Uterus (tissue), 4 donors: ENCODE measurements around the gene ZCCHC14. TPM values are rescaled to one million over a fixed set of nuclear protein-coding genes. Genes with fewer than 3 reads are reported as not detected.
"Not testable (repeated sequence)": the region's sequence is repeated elsewhere in the genome, so short reads cannot be mapped to it uniquely, and the experiment has no call there.

Experiments
- DNase-seq, 2 donors: peaks; one replicate each; pipeline ENCODE4 v3.0.0-alpha.2; 2019 to 2020
- H3K27ac ChIP-seq, 2 donors: fragments of 200-600 bp; sonication (generic); 1 replicate in 1 of 2; 2 replicates in 1 of 2; pipeline ENCODE4 v1.5.1; 2016 to 2018
- H3K27me3 ChIP-seq, 2 donors: fragments of 200-600 bp; sonication (generic); one replicate each; pipeline ENCODE4 v1.5.1; 2018 to 2019; ENCODE audit warnings: control low read depth in 1 of 2
- H3K36me3 ChIP-seq, 2 donors: fragments of 200-600 bp; sonication (generic); one replicate each; pipeline ENCODE4 v1.5.1; 2019; ENCODE audit warnings: control low read depth in 1 of 2
- H3K4me1 ChIP-seq, 2 donors: fragments of 200-600 bp; sonication (generic); one replicate each; pipeline ENCODE4 v1.5.1; 2018 to 2019; ENCODE audit warnings: control low read depth in 1 of 2
- H3K4me3 ChIP-seq, 2 donors: fragments of 200-600 bp; sonication (generic); 1 replicate in 1 of 2; 2 replicates in 1 of 2; pipeline ENCODE4 v1.5.1; 2018 to 2019; ENCODE audit warnings: mild to moderate bottlenecking in 1 of 2
- H3K9me3 ChIP-seq, 2 donors: fragments of 200-600 bp; sonication (generic); one replicate each; pipeline ENCODE4 v1.5.1; 2019; ENCODE audit warnings: control low read depth in 1 of 2
- POLR2A ChIP-seq, 2 donors: fragments of 450-650 bp; IDR thresholded peaks; one replicate each; pipeline ENCODE4 v1.6.1; 2016; ENCODE audit warnings: antibody characterized with exemption in 2 of 2, mild to moderate bottlenecking in 1 of 2, moderate library complexity in 1 of 2
- intact Hi-C: fragments of 100-400 bp; cut with DNase I; formaldehyde crosslinking; loops from one replicate; pipeline ENCODE4 v1.15.1; 2023; ENCODE audit warnings: low total_unique reads
- total RNA-seq, 4 donors: library from RNA; depleted of rRNA in 3 of 4; stranded (reverse); fragments of >200 nt in 3 of 4; gene quantifications; one replicate each; pipeline versions ENCODE4 v1.1.0 to v1.2.4, GENCODE V29; 2014 to 2023
- TF ChIP-seq, protein P1 (sequence below), 4 experiments: fragments of 200-600 bp in 2 of 4; fragments of 450-650 bp in 2 of 4; sonication (generic) in 2 of 4; IDR thresholded peaks; one replicate each; pipeline ENCODE4 v1.5.1; 2016 to 2019; ENCODE audit warnings: antibody characterized with exemption in 4 of 4, mild to moderate bottlenecking in 2 of 4, moderate library complexity in 1 of 4
- donor health status: DM: yes; HTN: yes; CAD: no.

The ZCCHC14 gene
- total RNA-seq, 4 donors from 2014 or later = 9.2 to 33.0 (median 20.6) TPM

- no peak overlapping the region for H3K27ac ChIP-seq
- no peak overlapping the region for H3K4me3 ChIP-seq
- TF ChIP-seq, protein P1, sequence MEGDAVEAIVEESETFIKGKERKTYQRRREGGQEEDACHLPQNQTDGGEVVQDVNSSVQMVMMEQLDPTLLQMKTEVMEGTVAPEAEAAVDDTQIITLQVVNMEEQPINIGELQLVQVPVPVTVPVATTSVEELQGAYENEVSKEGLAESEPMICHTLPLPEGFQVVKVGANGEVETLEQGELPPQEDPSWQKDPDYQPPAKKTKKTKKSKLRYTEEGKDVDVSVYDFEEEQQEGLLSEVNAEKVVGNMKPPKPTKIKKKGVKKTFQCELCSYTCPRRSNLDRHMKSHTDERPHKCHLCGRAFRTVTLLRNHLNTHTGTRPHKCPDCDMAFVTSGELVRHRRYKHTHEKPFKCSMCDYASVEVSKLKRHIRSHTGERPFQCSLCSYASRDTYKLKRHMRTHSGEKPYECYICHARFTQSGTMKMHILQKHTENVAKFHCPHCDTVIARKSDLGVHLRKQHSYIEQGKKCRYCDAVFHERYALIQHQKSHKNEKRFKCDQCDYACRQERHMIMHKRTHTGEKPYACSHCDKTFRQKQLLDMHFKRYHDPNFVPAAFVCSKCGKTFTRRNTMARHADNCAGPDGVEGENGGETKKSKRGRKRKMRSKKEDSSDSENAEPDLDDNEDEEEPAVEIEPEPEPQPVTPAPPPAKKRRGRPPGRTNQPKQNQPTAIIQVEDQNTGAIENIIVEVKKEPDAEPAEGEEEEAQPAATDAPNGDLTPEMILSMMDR (IDR thresholded peaks at IDR 0.05) = no peak
- TF ChIP-seq POLR2A (IDR thresholded peaks at IDR 0.05) = no peak
- no peaks in the 10 kb centered on the region for H3K27me3 ChIP-seq
- H3K36me3 ChIP-seq = no peaks in the 10 kb centered on the region
- intact Hi-C loops = no loop called here
- H3K4me1 ChIP-seq = no peaks in the 10 kb centered on the region
- H3K9me3 ChIP-seq = no peaks in the 10 kb centered on the region
- no peak for DNase-seq
Measured at GRCh38 chr16:87516361-87516760, 23.5 kb upstream of the ZCCHC14 start.

GRCh38 chr16:87515475-87516330 is 22.9 kb upstream of the ZCCHC14 start:
- TF ChIP-seq, protein P1 (IDR thresholded peaks at IDR 0.05) = no peak
- TF ChIP-seq POLR2A (IDR thresholded peaks at IDR 0.05) = no peak
- Histone ChIP-seq H3K4me3 (no peak overlapping the region), H3K27me3 (no peaks in the 10 kb centered on the region), H3K9me3 (no peaks in the 10 kb centered on the region), H3K4me1 (no peaks in the 10 kb centered on the region), H3K27ac (no peak overlapping the region), H3K36me3 (no peaks in the 10 kb centered on the region)
- DNase-seq = no peak
- intact Hi-C loops = no loop called here

- DNase-seq, H3K36me3 ChIP-seq, H3K27ac ChIP-seq, H3K4me3 ChIP-seq, H3K27me3 ChIP-seq, intact Hi-C loops, H3K4me1 ChIP-seq, H3K9me3 ChIP-seq: not testable (repeated sequence)
Measured at GRCh38 chr16:87509778-87510177, 17.0 kb upstream of the ZCCHC14 start.

GRCh38 chr16:87507351-87508069 is 14.7 kb upstream of the ZCCHC14 start:
- Histone ChIP-seq H3K27me3 (no peaks in the 10 kb centered on the region), H3K4me3 (no peak overlapping the region), H3K36me3 (no peaks in the 10 kb centered on the region), H3K4me1 (no peaks in the 10 kb centered on the region), H3K27ac (no peak overlapping the region), H3K9me3 (no peaks in the 10 kb centered on the region)
- no peak for TF ChIP-seq POLR2A (IDR thresholded peaks at IDR 0.05)
- TF ChIP-seq, protein P1 (IDR thresholded peaks at IDR 0.05) = no peak
- intact Hi-C loops = no loop called here
- no peak for DNase-seq

- Histone ChIP-seq H3K4me3 (no peak overlapping the region), H3K9me3 (no peaks in the 10 kb centered on the region), H3K36me3 (no peaks in the 10 kb centered on the region), H3K27me3 (no peaks in the 10 kb centered on the region), H3K4me1 (no peaks in the 10 kb centered on the region), H3K27ac (no peak overlapping the region)
- no peak for DNase-seq
- no peak for TF ChIP-seq POLR2A (IDR thresholded peaks at IDR 0.05)
- TF ChIP-seq, protein P1 (IDR thresholded peaks at IDR 0.05) = no peak
- intact Hi-C loops = no loop called here
Measured at GRCh38 chr16:87506423-87507350, 13.9 kb upstream of the ZCCHC14 start.
